Thyroid gland (tissue), 4 donors: ENCODE measurements around the gene ZNF358.

ENCODE experiments used
- POLR2A ChIP-seq, 2 donors: fragments of 450-650 bp; IDR thresholded peaks; one replicate each; pipeline ENCODE4 v1.6.1; 2017; ENCODE audit warnings: antibody characterized with exemption in 2 of 2, mild to moderate bottlenecking in 2 of 2, moderate library complexity in 1 of 2
- TF ChIP-seq, protein P1 (sequence below), 6 experiments: fragments of 200-600 bp in 3 of 6; fragments of 450-650 bp in 3 of 6; sonication (generic) in 3 of 6; IDR thresholded peaks; one replicate each; pipeline ENCODE4 v1.5.1; 2016 to 2019; ENCODE audit warnings: antibody characterized with exemption in 6 of 6, mild to moderate bottlenecking in 2 of 6, inconsistent platforms in 1 of 6, moderate library complexity in 1 of 6

DNA sequence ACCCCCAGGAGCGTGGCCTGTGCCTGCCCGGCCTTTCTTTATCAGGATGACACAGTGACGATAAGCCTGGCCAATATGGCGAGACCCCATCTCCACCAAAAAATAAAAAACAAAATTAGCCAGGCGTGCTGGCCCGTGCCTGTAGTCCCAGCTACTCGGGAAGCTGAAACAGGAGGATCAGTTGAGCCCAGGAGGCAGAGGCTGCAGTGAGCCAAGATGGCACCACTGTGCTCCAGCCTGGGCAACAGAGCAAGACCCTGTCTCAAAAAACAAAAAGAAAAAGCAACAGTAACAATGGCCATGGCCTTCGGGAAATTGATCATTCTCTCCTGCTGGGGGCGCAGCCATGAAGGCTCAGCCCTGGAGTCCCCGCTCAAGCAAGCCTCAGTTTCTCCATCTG is 38.1 kb upstream of the ZNF358 start:
- TF ChIP-seq, protein P1, sequence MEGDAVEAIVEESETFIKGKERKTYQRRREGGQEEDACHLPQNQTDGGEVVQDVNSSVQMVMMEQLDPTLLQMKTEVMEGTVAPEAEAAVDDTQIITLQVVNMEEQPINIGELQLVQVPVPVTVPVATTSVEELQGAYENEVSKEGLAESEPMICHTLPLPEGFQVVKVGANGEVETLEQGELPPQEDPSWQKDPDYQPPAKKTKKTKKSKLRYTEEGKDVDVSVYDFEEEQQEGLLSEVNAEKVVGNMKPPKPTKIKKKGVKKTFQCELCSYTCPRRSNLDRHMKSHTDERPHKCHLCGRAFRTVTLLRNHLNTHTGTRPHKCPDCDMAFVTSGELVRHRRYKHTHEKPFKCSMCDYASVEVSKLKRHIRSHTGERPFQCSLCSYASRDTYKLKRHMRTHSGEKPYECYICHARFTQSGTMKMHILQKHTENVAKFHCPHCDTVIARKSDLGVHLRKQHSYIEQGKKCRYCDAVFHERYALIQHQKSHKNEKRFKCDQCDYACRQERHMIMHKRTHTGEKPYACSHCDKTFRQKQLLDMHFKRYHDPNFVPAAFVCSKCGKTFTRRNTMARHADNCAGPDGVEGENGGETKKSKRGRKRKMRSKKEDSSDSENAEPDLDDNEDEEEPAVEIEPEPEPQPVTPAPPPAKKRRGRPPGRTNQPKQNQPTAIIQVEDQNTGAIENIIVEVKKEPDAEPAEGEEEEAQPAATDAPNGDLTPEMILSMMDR (IDR thresholded peaks at IDR 0.05): no peak
- no peak for TF ChIP-seq POLR2A (IDR thresholded peaks at IDR 0.05)
